NCI-H1105 (cell line): ENCODE measurements around the gene ITPR2.

Experiments
- DNase-seq: peaks from one replicate; lab custom pipeline; 2025; lab: John Stamatoyannopoulos, UW

ITPR2 gene

DNA sequence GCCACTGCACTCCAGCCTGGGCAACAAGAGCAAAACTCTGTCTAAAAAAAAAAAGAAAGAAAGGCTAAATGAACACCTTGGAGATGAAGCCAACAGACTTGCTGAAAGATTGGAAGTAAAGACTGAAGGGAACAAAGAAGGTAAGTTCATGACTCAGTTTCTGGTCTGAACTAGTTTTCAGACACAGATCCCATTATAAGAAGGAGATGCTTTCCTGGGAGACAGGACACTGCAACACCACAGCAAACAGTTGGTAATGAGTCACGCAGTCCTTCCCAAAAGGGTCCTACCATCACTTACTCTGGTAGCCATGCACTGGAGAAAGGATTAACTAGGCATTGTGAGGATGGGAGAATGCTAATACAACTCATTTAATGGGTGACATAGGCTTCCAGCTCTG is 540.4 kb downstream of the ITPR2 start:
- DNase-seq = no peak

DNA sequence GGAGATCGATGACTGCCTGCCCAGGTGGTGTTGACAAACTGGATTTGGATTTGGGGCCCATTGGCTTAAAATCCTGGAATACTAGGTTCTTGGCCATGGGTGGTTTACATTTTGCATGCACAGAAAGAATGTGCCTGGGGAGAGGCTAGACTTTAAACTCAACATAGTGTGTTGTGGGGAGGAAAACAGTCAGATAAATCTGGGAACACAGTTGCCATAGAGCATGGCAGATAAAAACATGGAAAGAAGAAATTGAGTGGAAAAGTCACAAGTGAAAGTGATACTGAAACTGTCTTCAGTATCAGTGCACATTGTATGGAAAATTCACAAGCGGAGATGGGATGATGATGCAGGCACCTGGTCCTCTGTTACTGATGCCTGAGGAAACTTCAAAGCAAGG is 542.4 kb downstream of the ITPR2 start:
- DNase-seq = no peak

DNA sequence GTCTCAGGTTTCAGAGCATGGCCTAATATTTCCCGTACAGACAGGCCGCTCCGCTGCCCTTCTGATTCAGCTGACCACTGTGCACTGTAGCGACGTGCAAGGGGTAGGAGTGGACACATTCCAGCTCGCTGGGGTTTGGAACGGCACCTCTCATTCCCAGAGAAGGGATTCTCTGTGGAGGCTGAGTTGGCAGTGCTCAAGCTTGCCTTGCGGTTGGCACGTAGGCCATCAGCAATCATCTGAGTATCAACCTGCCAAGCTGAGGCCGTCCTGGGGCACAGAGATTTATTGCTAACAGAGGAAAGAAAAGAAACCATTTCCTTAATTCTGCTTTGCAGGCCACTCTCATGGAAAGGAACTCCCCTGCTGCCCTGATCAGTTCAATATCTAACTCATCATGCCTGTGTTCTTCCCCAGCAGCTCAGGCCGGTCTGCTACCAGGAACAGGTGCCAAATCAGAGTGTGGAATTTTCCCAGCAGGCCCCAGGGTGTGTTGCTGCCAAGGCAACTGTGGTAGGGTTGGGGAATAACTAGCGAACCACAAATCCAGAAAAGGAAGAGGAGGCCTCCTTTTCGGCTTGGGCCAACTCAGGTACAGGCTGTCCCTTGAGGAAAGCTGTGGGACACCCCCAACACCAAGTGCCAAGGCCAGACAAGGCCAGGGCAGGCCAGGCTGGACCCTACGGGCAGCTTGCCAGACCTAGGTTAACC is 545.2 kb downstream of the ITPR2 start:
- no peak for DNase-seq
